ENCODE results near the gene CASQ2. TPM values are rescaled to one million over a fixed set of nuclear protein-coding genes. Genes with fewer than 3 reads are reported as not detected.

The CASQ2 gene
- total and polyA plus RNA-seq, 2 of the 13 experiments (the other 11 are each of a cell fraction or from before 2014, with no cell fraction given): not detected

- TF ChIP-seq TFE3 (CRISPR knock-in tag; IDR thresholded peaks at IDR 0.05): peak; percentile 59
- TF ChIP-seq HMG20B (CRISPR knock-in tag; conservative IDR thresholded peaks at IDR 0.05): no peak
- no peak for TF ChIP-seq TSC22D2 (CRISPR knock-in tag; IDR thresholded peaks at IDR 0.05; ENCODE audit: borderline replicate concordance)
- no peak for TF ChIP-seq ZNF503 (CRISPR knock-in tag; IDR thresholded peaks at IDR 0.05)
- TF ChIP-seq TCF12 (IDR thresholded peaks at IDR 0.05): no peak
- TF ChIP-seq TCF12 (CRISPR knock-in tag; IDR thresholded peaks at IDR 0.05): no peak
- TF ChIP-seq ZNF839 (CRISPR knock-in tag; IDR thresholded peaks at IDR 0.05; ENCODE audit: borderline replicate concordance): no peak
- 0 out of 2 replicates have a peak, but pooled peaks have one; percentile 13 for TF ChIP-seq ISL2 (CRISPR knock-in tag; IDR thresholded peaks at IDR 0.05)
- no peak for TF ChIP-seq ATRX (CRISPR knock-in tag; IDR thresholded peaks at IDR 0.05; ENCODE audit: borderline replicate concordance)
- TF ChIP-seq IRF2 (CRISPR knock-in tag; IDR thresholded peaks at IDR 0.05): peak; percentile 20; the same call in 1 of the 2 replicates
- 0 out of 2 replicates have a peak, but pooled peaks have one; percentile 36 for TF ChIP-seq NCOR1 (IDR thresholded peaks at IDR 0.05; ENCODE audit: borderline replicate concordance, low read length)
- TF ChIP-seq ZNF552 (CRISPR knock-in tag; IDR thresholded peaks at IDR 0.05; ENCODE audit: borderline replicate concordance): no peak
- TF ChIP-seq BCL6 (CRISPR knock-in tag; IDR thresholded peaks at IDR 0.05): peak; percentile 60
- no peak for TF ChIP-seq ZNF788 (CRISPR knock-in tag; IDR thresholded peaks at IDR 0.05; ENCODE audit: borderline replicate concordance)
- peak; percentile 64; the same call in 1 of the 2 replicates for TF ChIP-seq EHMT2 (IDR thresholded peaks at IDR 0.05; ENCODE audit: borderline replicate concordance, low read depth, low read length)
- TF ChIP-seq CHD4 (IDR thresholded peaks at IDR 0.05; ENCODE audit: borderline replicate concordance, low read length): no peak
- no peak for TF ChIP-seq MED1 (CRISPR knock-in tag; IDR thresholded peaks at IDR 0.05)
- 0 out of 2 replicates have a peak, but pooled peaks have one; percentile 52 for TF ChIP-seq ZBTB26 (CRISPR knock-in tag; IDR thresholded peaks at IDR 0.05; ENCODE audit: borderline replicate concordance)
- TF ChIP-seq TEAD2 (CRISPR knock-in tag; IDR thresholded peaks at IDR 0.05): no peak
- no peak for TF ChIP-seq U2AF1 (optimal IDR thresholded peaks at IDR 0.05; ENCODE audit: low read depth, low read length)
- peak; percentile 69 for TF ChIP-seq HMG20A (CRISPR knock-in tag; IDR thresholded peaks at IDR 0.05; ENCODE audit: borderline replicate concordance)
- no peak for TF ChIP-seq GRHL1 (CRISPR knock-in tag; conservative IDR thresholded peaks at IDR 0.05)
- TF ChIP-seq KAT8 (CRISPR knock-in tag; IDR thresholded peaks at IDR 0.05): peak; percentile 27; the same call in 1 of the 2 replicates
- TF ChIP-seq ATF7 (IDR thresholded peaks at IDR 0.05): peak; percentile 43; the same call in 1 of the 2 replicates
- TF ChIP-seq ATF7 (CRISPR knock-in tag; IDR thresholded peaks at IDR 0.05): peak; percentile 78; the same call in 1 of the 2 replicates
- TF ChIP-seq ZFY (CRISPR knock-in tag; IDR thresholded peaks at IDR 0.05): no peak
- TF ChIP-seq HIVEP1 (CRISPR knock-in tag; IDR thresholded peaks at IDR 0.05): no peak
Measured at GRCh38 chr1:115727706-115728249, 40.7 kb downstream of the CASQ2 start (continued).
